CD4-positive, CD25-positive, alpha-beta regulatory T cell (primary cell): ENCODE data around the gene WASHC2C. TPM values are rescaled to one million over a fixed set of nuclear protein-coding genes. Genes with fewer than 3 reads are reported as not detected.
"Not testable (repeated sequence)": the region's sequence is repeated elsewhere in the genome, so short reads cannot be mapped to it uniquely, and the experiment has no call there.

ENCODE experiments used
- ATAC-seq, 2 donors: fragments of 150-1000 bp; cut with Tn5 transposase; one replicate each; pipeline ENCODE4 v1.10.0; 2021; ENCODE audit warnings: low read depth in 2 of 2, moderate number of reproducible peaks in 2 of 2, moderate library complexity in 1 of 2
- DNase-seq, 3 donors: peaks; one replicate each; pipeline versions ENCODE4 v3.0.0 to v3.0.0-alpha.2; 2012 to 2022; ENCODE audit warnings: mixed read lengths in 1 of 3
- H3K27ac ChIP-seq: one replicate; pipeline ENCODE4 v1.7.0; 2013; ENCODE audit warnings: mild to moderate bottlenecking, low read length; ENCODE audit not compliant: insufficient read depth, poor library complexity, severe bottlenecking
- H3K27me3 ChIP-seq: one replicate; pipeline ENCODE4 v1.7.0; 2013; ENCODE audit warnings: low read length; ENCODE audit not compliant: control insufficient read depth, insufficient read depth
- H3K36me3 ChIP-seq: one replicate; pipeline ENCODE4 v1.7.0; 2013; ENCODE audit warnings: mild to moderate bottlenecking, low read length, moderate library complexity; ENCODE audit not compliant: control insufficient read depth, insufficient read depth
- H3K4me1 ChIP-seq: 2 replicates; pipeline ENCODE4 v1.7.0; 2013; ENCODE audit warnings: mild to moderate bottlenecking, low read length; ENCODE audit not compliant: insufficient read depth, control insufficient read depth, poor library complexity, severe bottlenecking
- H3K4me3 ChIP-seq: one replicate; pipeline ENCODE4 v1.7.0; 2013; ENCODE audit warnings: low read depth, mild to moderate bottlenecking, low read length, moderate library complexity
- H3K9me3 ChIP-seq, 2 experiments: 1 replicate in 1 of 2; 2 replicates in 1 of 2; pipeline ENCODE4 v1.7.0; 2013; ENCODE audit warnings: low read length in 2 of 2, mild to moderate bottlenecking in 1 of 2, moderate library complexity in 1 of 2; ENCODE audit not compliant: control insufficient read depth in 2 of 2
- H3K27ac Mint-ChIP-seq, 3 donors: one replicate each; pipeline ENCODE4 v1.8.0; 2020 to 2022; ENCODE audit warnings: mild to moderate bottlenecking in 3 of 3, mixed read lengths in 3 of 3, moderate library complexity in 2 of 3
- H3K27me3 Mint-ChIP-seq: one replicate; pipeline ENCODE4 v1.8.0; 2022; ENCODE audit warnings: mild to moderate bottlenecking, mixed read lengths
- H3K36me3 Mint-ChIP-seq: one replicate; pipeline ENCODE4 v1.8.0; 2020; ENCODE audit warnings: mixed read lengths
- H3K4me1 Mint-ChIP-seq, 4 donors: one replicate each; pipeline ENCODE4 v1.8.0; 2020 to 2022; ENCODE audit warnings: mixed read lengths in 4 of 4, mild to moderate bottlenecking in 1 of 4
- H3K4me3 Mint-ChIP-seq, 4 donors: one replicate each; pipeline ENCODE4 v1.8.0; 2020 to 2022; ENCODE audit warnings: mild to moderate bottlenecking in 4 of 4, mixed read lengths in 4 of 4, moderate library complexity in 3 of 4
- H3K9me3 Mint-ChIP-seq, 7 donors: one replicate each; pipeline ENCODE4 v1.8.0; 2020 to 2022; ENCODE audit warnings: mixed read lengths in 7 of 7, mild to moderate bottlenecking in 3 of 7, moderate library complexity in 2 of 7
- polyA plus RNA-seq, 4 donors: library from polyadenylated mRNA; unstranded; fragments of 300-500 nt; fragmentation: Illumina TruSeq; gene quantifications; one replicate each; pipeline ENCODE4 v1.2.3, GENCODE V29; 2021
- total RNA-seq: library from RNA; stranded (reverse); gene quantifications from one replicate; pipeline ENCODE4 v1.2.3, GENCODE V29; 2022

Gene WASHC2C, protein sequence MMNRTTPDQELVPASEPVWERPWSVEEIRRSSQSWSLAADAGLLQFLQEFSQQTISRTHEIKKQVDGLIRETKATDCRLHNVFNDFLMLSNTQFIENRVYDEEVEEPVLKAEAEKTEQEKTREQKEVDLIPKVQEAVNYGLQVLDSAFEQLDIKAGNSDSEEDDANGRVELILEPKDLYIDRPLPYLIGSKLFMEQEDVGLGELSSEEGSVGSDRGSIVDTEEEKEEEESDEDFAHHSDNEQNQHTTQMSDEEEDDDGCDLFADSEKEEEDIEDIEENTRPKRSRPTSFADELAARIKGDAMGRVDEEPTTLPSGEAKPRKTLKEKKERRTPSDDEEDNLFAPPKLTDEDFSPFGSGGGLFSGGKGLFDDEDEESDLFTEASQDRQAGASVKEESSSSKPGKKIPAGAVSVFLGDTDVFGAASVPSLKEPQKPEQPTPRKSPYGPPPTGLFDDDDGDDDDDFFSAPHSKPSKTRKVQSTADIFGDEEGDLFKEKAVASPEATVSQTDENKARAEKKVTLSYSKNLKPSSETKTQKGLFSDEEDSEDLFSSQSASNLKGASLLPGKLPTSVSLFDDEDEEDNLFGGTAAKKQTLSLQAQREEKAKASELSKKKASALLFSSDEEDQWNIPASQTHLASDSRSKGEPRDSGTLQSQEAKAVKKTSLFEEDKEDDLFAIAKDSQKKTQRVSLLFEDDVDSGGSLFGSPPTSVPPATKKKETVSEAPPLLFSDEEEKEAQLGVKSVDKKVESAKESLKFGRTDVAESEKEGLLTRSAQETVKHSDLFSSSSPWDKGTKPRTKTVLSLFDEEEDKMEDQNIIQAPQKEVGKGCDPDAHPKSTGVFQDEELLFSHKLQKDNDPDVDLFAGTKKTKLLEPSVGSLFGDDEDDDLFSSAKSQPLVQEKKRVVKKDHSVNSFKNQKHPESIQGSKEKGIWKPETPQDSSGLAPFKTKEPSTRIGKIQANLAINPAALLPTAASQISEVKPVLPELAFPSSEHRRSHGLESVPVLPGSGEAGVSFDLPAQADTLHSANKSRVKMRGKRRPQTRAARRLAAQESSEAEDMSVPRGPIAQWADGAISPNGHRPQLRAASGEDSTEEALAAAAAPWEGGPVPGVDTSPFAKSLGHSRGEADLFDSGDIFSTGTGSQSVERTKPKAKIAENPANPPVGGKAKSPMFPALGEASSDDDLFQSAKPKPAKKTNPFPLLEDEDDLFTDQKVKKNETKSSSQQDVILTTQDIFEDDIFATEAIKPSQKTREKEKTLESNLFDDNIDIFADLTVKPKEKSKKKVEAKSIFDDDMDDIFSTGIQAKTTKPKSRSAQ (N-terminal part only)
- total RNA-seq (68.1 TPM), polyA plus RNA-seq (10 to 100 TPM in 3 of 4 donors, 1 to 10 TPM in 1; 9.4 to 14.3 (median 12.7) TPM)

DNA sequence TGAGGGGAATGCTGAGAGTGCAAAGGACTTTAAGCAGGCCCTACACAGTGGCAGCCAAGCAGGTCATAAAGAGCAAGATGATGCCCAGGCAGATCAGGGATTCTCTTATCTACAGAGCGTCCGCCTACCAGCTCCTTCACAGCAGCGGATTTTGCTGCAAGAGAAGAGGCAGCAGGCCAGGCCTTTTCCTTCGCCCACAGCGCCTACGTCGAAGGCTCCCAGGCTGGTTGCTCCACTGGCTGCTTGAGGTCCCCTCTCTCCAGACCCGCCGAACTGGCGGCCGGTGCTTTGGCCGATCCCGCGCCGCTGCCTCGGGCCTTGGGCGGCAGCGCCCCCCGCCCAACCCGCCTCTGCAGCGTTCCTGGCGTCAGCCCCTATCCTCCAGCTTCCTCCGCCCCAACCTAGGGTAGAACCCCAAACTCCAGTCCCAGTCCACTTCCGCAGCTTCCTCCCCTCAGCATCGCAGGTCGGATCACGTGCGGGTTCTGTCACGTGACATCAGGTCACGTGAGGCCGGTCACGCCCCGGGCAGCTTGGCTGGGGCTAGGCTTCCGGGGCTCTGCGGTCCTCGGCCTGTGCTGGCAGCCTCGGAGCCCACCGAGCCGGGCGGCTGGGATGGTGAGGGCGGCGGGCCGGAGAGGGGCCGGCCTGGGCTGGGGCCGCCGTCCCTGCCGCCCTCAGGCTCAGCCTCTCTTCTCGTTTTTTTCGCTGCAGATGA, at the start of gene WASHC2C:
WASHC2C (plus strand) TSS at position 564 of the 718 bp plus-strand sequence; CDS start at position 616, 52 bp downstream.
- not testable (repeated sequence) for H3K9me3 Mint-ChIP-seq, H3K27me3 ChIP-seq, H3K9me3 ChIP-seq, H3K36me3 ChIP-seq, H3K27me3 Mint-ChIP-seq, H3K36me3 Mint-ChIP-seq, H3K4me1 ChIP-seq
- Histone ChIP-seq H3K4me3 (peak within 1 kb of the TSS; percentile 50), H3K27ac (peak within 1 kb of the TSS; percentile 61)
- peak; percentile 90 to 93 (median 92) for DNase-seq
- ATAC-seq: peak; percentile 90 to 93
- Mint-ChIP-seq H3K4me3 (peak within 1 kb of the TSS; percentile 85 to 96 (median 89)), H3K4me1 (peaks cover 0 to 19% (median 10%) of the 10 kb centered on the region in 4 donors), H3K27ac (peak within 1 kb of the TSS; percentile 88 to 97 (median 88))

DNA sequence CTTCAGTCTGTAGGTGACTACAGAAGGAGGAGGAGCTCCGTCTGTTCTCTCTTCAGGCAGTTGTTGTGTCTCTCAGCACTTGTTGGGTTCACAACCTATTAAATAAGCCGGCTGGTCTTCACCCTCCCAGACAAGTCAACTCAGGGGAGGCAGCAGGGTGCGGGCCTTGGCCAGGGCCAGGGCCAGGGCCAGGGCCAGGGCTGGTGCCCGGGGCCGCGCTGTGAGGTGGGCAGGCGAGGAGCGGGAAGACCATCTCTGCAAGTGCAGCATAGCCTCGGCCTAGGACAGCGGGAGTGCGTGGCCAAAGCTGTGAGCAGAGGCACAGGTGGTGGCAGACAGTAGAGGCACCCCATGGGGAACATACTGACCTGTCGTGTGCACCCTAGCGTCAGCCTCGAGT, 48.6 kb upstream of the WASHC2C start:
- H3K27ac ChIP-seq, H3K36me3 ChIP-seq, ATAC-seq, H3K4me1 Mint-ChIP-seq, H3K27me3 ChIP-seq, H3K4me3 Mint-ChIP-seq, H3K9me3 Mint-ChIP-seq, H3K4me1 ChIP-seq, H3K9me3 ChIP-seq, H3K27me3 Mint-ChIP-seq, DNase-seq, H3K36me3 Mint-ChIP-seq, H3K27ac Mint-ChIP-seq, H3K4me3 ChIP-seq: not testable (repeated sequence)

DNA sequence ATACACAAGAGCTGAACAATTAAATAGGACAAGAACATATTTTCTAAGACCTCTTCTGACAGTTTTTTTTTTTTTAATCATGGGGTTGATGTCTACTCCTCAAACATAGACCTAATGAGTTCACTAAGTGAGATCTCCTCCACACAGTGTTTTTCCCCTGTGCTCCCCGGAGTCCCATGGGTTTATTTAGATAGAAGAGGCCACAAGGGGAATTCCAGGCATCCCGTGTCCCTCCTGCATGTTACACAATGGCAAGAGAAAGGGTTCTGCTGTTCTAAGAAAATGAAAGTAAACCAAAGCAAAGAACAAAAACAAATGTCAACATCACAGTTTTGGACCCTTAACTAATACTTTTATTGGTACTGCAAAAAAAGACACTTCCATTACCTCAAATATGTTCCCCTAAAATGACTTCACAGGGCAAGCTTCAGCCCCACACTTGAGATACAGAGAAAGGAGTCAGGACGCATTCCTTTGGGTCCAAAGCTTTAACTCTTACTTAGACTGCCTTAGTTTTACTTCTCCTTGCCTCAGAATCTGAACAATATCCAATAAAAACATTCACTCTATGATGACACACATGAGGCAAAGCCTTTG, 16.8 kb upstream of the WASHC2C start:
- not testable (repeated sequence) for H3K9me3 Mint-ChIP-seq, H3K4me3 Mint-ChIP-seq
- H3K27ac Mint-ChIP-seq: peak overlapping the region in 1 of 3 donors; percentile 4

DNA sequence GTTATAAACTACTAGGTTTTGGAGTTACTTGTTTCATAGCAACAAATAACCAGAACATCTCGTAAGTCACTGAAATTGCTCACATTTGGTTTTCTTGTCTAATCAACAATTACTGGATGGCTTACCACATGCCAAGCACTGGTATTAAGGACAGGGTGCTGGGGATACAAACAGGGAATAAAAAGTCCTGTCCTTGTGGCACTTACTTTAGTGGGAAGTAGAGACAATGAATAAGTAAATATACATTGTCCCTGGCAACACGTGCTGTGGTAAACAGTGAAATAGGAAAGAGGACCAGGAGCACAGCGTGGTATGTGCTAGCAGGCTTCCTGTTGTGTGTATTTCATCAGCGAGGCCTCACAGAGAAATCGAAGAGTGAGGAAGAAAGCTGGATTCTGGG, 15.8 kb upstream of the WASHC2C start:
- not testable (repeated sequence) for H3K9me3 ChIP-seq, H3K9me3 Mint-ChIP-seq, H3K36me3 ChIP-seq, DNase-seq, H3K4me3 ChIP-seq, H3K4me1 ChIP-seq, H3K4me1 Mint-ChIP-seq, H3K4me3 Mint-ChIP-seq, H3K27ac Mint-ChIP-seq, H3K27me3 ChIP-seq, H3K27ac ChIP-seq, ATAC-seq, H3K27me3 Mint-ChIP-seq
- H3K36me3 Mint-ChIP-seq: peaks cover 13% of the 10 kb centered on the region

More for the DNA sequence above, 16.8 kb upstream of the WASHC2C start:
- not testable (repeated sequence) for H3K4me1 Mint-ChIP-seq, H3K36me3 ChIP-seq, DNase-seq, H3K27ac ChIP-seq, H3K27me3 Mint-ChIP-seq, H3K9me3 ChIP-seq, ATAC-seq, H3K4me3 ChIP-seq, H3K27me3 ChIP-seq, H3K4me1 ChIP-seq
- H3K36me3 Mint-ChIP-seq: peaks cover 13% of the 10 kb centered on the region

DNA sequence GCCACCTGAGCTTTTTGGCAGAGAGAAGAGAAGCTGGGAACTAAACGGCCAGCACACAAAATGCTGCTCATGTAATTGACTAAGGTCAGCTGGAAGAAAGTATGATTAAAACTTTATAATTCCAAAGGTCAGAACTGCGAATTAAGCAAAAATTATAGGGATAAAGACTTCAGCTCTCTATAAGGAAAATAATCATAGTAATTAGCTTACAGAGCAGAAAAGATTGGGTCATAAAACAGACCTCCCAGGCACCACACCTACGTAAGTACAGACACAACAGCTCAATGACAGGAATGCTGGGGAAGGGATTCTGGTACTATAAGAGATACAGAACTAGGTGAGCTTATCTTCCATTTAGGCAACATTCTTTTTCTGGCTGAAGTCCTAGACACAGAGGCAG, 10.0 kb upstream of the WASHC2C start:
- not testable (repeated sequence) for H3K9me3 ChIP-seq, H3K9me3 Mint-ChIP-seq, H3K27ac ChIP-seq, H3K4me1 Mint-ChIP-seq, H3K27me3 ChIP-seq, H3K36me3 ChIP-seq, H3K4me3 ChIP-seq, H3K27ac Mint-ChIP-seq, H3K4me1 ChIP-seq, DNase-seq, H3K36me3 Mint-ChIP-seq, H3K27me3 Mint-ChIP-seq, ATAC-seq
- H3K4me3 Mint-ChIP-seq: peak overlapping the region in 1 of 4 donors; percentile 28

DNA sequence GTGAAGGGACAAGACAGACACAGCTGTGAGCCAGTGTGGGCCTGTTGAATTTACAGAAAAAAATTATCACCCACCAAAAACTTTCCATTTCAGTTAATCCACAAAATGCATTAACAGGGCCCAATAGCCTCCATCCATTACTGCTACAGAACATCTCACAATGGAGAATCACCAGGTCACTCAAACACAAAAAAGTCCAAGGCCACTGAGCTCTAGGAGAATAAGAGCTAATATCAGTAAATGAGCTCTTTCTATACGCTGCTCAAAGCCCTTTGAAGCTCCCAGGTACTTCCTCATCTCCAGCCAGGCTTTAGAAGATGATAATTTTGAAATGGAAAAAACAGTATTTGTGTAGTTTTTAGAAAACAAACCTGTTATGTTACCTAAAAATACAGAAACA, 9.4 kb upstream of the WASHC2C start:
- H3K4me1 Mint-ChIP-seq, DNase-seq, H3K27ac Mint-ChIP-seq, H3K9me3 Mint-ChIP-seq, H3K27me3 ChIP-seq, H3K27ac ChIP-seq, H3K4me3 Mint-ChIP-seq, H3K36me3 ChIP-seq, H3K4me1 ChIP-seq, H3K36me3 Mint-ChIP-seq, H3K27me3 Mint-ChIP-seq, ATAC-seq, H3K4me3 ChIP-seq, H3K9me3 ChIP-seq: not testable (repeated sequence)

DNA sequence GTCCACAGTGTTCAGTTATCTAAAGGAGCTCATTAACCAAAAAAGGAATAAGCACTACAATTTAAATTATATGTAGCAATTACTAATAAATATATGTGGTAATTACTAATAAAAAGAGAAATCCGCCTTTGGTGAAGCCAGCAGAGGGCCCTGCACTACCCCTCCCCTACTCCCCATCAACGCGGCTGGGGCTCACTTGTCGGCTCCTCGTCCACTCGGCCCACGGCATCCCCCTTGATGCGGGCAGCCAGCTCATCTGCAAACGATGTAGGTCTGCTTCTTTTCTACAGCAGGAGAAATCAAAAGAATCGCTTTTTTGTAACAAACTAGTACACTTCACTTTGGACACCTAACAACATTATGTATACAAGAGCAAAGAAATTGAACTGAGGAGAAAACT, 5.6 kb upstream of the WASHC2C start:
- not testable (repeated sequence) for DNase-seq, H3K4me1 ChIP-seq, H3K9me3 ChIP-seq, ATAC-seq, H3K27me3 ChIP-seq, H3K9me3 Mint-ChIP-seq, H3K27me3 Mint-ChIP-seq, H3K36me3 ChIP-seq, H3K36me3 Mint-ChIP-seq, H3K4me3 ChIP-seq, H3K27ac Mint-ChIP-seq, H3K4me3 Mint-ChIP-seq, H3K27ac ChIP-seq
- peaks cover 0 to 11% (median 5%) of the 10 kb centered on the region in 4 donors for H3K4me1 Mint-ChIP-seq
